Right ventricle myocardium inferior (tissue), 1 donor: Measurements from ENCODE around the gene EPHB1. TPM values are rescaled to one million over a fixed set of nuclear protein-coding genes. Genes with fewer than 3 reads are reported as not detected.
"Not testable (repeated sequence)": the region's sequence is repeated elsewhere in the genome, so short reads cannot be mapped to it uniquely, and the experiment has no call there.

Source experiments
- ATAC-seq: fragments of 200-7000 bp; cut with Tn5 transposase; one replicate; pipeline ENCODE4 v1.9.1; 2020; ENCODE audit warnings: mild to moderate bottlenecking, moderate library complexity
- DNase-seq: peaks from one replicate; pipeline ENCODE4 v3.0.0; 2021; ENCODE audit errors: missing footprints
- intact Hi-C: fragments of 100-400 bp; cut with DNase I; formaldehyde crosslinking; loops from one replicate; pipeline ENCODE4 v1.11.0; 2022
- total RNA-seq: library from RNA; stranded (reverse); fragmentation: NEBNext Ultra II Directional; extraction: Animal tissue kit (Norgen Biotek cat#: 25700); gene quantifications from one replicate; pipeline ENCODE4 v1.2.1, GENCODE V29; 2021
- donor health status: DM: no; HTN: yes; CAD: no; lungs with severe emphysema.

EPHB1 gene
- total RNA-seq, 1 donor from 2014 or later, result 1.4 TPM

- DNase-seq (no peak), ATAC-seq (no peak)
- intact Hi-C loops, result no loop called here
These were observed 161.3 kb downstream of the EPHB1 start for GRCh38 chr3:134956395-134956794.

DNA sequence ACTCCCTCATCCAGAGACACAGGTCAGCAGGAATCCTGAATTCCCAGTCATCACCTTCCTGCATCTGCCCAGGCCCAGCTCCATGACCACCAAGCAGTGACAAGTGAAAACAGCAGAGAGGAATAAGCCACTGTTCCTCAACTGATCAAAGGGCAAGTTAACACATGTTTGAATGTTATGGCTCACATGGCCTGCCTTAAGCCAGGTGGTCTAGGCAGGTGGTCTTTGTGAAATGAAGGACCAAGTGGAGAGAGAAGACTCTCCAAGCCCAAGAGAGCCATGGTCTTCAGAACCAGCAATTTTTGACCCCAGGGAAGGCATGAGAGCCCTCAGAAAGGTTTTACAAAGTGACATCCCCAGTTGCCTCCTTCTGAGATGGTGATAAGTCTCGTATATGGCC lies 161.8 kb downstream of the EPHB1 start:
- DNase-seq, result no peak
- intact Hi-C loops, result no loop called here
- no peak for ATAC-seq

GRCh38 chr3:134959516-134959915 lies 164.5 kb downstream of the EPHB1 start:
- no peak for ATAC-seq
- intact Hi-C loops, result no loop called here

DNA sequence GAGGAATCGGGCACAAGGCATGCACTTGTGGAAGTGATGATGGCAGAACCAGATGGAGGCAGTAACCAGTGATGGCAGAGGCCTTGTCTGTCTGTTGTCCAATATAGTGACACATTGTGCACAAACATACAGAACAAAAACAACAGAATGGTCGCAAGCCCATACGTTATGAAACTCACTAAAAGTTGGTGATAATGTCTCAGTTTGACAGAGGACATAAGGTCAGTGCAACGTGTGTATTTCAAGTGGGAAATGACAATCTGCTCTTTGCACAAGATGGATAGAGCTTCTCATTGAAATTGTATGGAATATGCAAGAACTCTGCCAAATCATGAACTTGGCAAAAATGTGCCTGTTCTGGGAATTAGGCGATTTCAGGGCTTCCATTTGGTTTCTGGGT lies 169.2 kb downstream of the EPHB1 start:
- DNase-seq, result no peak
- intact Hi-C loops, result no loop called here
- no peak for ATAC-seq

More at GRCh38 chr3:134959516-134959915, 164.5 kb downstream of the EPHB1 start:
- DNase-seq, result no peak

DNA sequence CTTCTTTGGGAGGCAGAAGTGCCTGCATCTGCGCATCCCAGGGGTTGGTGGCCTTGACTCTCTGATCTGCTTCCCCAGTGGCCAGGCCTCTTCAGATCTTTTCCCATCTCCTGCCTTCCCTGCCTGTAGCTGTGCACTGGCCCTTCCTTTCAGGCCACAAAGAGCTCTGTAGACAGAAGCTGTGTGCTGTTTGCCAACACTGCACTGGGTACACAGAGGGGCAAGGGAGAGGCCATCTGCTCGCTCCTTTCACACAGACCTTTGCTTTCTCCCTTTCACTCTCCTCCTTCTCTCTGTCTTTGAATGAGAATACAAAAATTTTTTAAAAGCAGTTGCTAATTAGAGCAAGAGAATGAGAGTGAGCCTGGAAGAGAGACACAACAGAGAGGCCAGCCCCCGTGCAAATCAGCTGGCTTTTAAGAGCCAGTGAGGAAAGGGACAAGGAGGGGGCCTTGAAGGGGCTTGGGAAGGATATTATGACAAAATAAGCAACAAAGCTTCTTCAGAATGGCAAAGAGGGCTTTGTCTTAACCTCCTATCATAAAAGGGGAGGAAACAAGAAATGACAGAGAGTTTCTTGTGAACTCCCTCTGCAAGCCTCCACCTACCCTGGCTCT lies 170.9 kb downstream of the EPHB1 start:
- DNase-seq, result no peak
- intact Hi-C loops, result no loop called here
- no peak for ATAC-seq

DNA sequence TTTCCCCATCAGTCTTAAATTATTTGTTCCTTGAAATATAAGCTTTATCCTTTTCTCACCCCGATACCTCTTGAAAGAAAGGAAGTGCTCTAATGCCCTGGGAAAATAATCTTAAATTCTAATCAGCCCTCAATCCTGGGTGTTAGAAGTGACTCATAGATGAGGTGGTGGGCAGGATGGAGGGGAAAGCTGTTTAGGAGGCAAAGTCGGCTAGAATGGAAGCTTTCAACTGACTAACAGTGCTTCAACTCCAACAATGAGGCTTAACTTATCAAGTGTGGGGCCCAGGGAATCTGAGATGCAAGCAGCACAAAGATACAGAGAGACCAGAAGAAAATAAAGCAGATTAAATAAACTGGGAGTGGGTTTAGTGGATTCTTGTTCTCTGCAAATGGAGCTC lies 175.8 kb downstream of the EPHB1 start:
- no peak for DNase-seq
- intact Hi-C loops, result loop anchor here (10.0 kb wide), 1 partner anchor 176 kb away; the partner anchor contains the start of gene EPHB1
- ATAC-seq, result no peak

DNA sequence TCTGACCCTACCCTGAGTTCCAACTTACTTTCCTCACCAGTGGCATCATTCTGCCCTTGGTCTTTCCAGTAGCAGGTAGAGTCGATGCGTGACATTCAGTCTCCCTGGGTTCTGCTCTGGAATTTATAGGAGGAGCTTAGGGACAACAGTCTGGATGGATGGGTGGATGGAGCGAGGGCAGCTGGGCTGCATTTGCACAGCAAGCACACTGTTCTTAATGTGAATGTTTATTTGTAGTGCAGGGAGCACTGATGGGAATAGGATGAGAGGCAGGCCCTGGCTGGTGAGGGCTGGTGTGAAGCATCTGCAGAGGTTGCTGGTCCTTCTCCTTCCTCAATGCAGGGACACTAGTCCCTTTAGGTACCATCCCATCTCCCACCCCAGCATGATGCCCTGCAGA lies 176.2 kb downstream of the EPHB1 start:
- intact Hi-C loops, result loop anchor here (10.0 kb wide), 1 partner anchor 177 kb away; the partner anchor contains the start of gene EPHB1
- DNase-seq (no peak), ATAC-seq (no peak)

GRCh38 chr3:134971907-134972306 lies 176.8 kb downstream of the EPHB1 start:
- intact Hi-C loops, result loop anchor here (10.0 kb wide), 1 partner anchor 177 kb away; the partner anchor contains the start of gene EPHB1
- not testable (repeated sequence) for ATAC-seq, DNase-seq

- ATAC-seq, result no peak
- no peak for DNase-seq
- intact Hi-C loops, result loop anchor here (10.0 kb wide), 1 partner anchor 178 kb away; the partner anchor contains the start of gene EPHB1
These were observed 177.9 kb downstream of the EPHB1 start for GRCh38 chr3:134972836-134973455.

DNA sequence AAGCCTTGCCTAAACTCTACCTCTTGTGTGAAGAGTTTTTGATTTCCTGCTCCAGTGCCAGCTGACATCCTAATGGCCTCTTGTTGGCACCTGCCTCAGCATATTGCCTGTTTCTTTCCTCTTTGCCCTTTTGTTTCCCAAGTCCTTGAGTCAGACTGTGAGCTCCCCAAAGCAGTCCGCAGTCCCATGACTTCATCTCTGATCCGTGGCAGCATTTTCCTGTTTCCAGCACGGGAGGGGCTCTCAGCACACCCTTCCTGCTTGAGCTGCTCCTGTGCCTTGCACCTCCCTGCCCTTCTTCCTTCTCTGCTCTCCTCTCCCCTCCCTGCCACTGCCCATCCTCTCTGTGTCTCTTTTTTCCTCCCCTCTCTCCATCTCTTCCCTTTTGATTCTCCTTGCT lies 179.6 kb downstream of the EPHB1 start:
- no peak for ATAC-seq
- DNase-seq, result no peak
- intact Hi-C loops, result loop anchor here (10.0 kb wide), 1 partner anchor 180 kb away; the partner anchor contains the start of gene EPHB1

GRCh38 chr3:134976948-134977347 lies 181.9 kb downstream of the EPHB1 start:
- ATAC-seq (no peak), DNase-seq (no peak)
- intact Hi-C loops, result loop anchor here (10.0 kb wide), 1 partner anchor 182 kb away; the partner anchor contains the start of gene EPHB1

GRCh38 chr3:134978658-134979057 lies 183.6 kb downstream of the EPHB1 start:
- intact Hi-C loops, result loop anchor here (10.0 kb wide), 1 partner anchor 184 kb away; the partner anchor contains the start of gene EPHB1
- no peak for DNase-seq
- ATAC-seq, result no peak

DNA sequence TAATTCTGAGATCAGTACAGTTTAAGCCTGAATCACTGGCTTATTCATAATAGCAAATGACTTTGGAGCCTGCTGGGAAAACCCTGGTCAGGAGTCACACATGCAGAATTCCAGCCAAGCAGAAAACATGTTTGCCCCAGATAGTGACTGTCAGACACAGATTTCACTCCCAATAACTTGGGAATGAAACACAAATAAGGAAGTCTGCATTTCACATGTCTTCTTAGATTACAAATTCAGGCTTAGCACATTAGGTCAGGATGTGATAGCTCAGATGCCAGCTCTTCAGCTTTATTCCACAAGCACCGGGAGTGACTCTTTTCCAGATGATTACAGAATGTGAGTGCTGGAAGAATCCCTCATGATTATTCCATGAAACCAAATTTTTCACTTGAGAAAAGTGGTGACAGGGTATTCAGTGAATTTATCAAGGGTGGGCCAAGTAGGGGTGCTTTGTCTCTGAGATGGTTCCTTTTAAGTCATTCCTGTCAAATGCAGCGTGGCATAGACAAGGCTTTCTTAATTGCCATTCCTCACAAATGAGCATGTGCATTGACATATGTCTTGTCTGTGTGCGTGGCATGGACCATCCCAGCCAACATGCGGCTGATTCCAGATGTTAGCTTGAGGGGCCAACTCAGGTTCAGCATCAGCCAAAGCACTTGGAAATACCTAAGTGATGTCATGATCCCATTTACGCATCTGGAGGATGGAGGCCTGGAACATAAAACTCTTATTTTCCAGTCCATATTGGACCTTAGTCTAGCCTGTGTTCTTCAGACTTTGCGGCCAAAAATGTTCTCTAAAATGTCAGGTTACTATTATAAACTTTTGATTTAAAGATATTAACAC lies 191.0 kb downstream of the EPHB1 start:
- DNase-seq (no peak), ATAC-seq (peak; percentile 52)

DNA sequence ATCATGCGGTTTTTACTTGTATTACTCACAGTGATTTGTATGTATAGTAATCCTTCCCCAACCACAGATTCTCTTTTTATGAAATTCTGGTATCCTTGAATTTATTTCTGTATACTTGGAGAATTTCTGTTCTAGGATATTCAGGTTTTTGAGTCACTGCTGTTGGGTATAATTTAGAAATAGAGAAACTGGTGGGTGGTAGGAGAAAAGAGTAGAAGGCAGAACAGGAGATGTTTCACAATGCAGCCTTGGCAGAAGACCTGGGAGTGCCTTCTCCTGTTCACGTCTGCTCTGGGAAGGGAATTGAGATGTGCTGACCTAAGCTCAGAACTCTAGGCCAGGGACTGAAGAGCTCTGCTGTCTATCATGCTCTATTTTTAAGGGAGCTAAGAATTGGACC lies 193.6 kb downstream of the EPHB1 start:
- no peak for ATAC-seq
- intact Hi-C loops, result no loop called here
- no peak for DNase-seq

More for the DNA sequence above, 191.0 kb downstream of the EPHB1 start:
- intact Hi-C loops, result no loop called here

- DNase-seq (no peak), ATAC-seq (no peak)
- intact Hi-C loops, result no loop called here
These were observed 195.9 kb downstream of the EPHB1 start for GRCh38 chr3:134991003-134991402.

- ATAC-seq (no peak), DNase-seq (no peak)
- intact Hi-C loops, result no loop called here
These were observed 196.5 kb downstream of the EPHB1 start for GRCh38 chr3:134991472-134992010.

- no peak for DNase-seq
- intact Hi-C loops, result no loop called here
- no peak for ATAC-seq
These were observed 197.1 kb downstream of the EPHB1 start for GRCh38 chr3:134992180-134992579.

GRCh38 chr3:134992586-134992985 lies 197.5 kb downstream of the EPHB1 start:
- ATAC-seq (no peak), DNase-seq (no peak)
- intact Hi-C loops, result no loop called here

GRCh38 chr3:134993011-134993410 lies 198.0 kb downstream of the EPHB1 start:
- no peak for DNase-seq
- no peak for ATAC-seq
- intact Hi-C loops, result no loop called here
